ENCODE measurements around the gene TBCEL.
"Not testable (repeated sequence)": the region's sequence is repeated elsewhere in the genome, so short reads cannot be mapped to it uniquely, and the experiment has no call there.

The TBCEL gene

DNA sequence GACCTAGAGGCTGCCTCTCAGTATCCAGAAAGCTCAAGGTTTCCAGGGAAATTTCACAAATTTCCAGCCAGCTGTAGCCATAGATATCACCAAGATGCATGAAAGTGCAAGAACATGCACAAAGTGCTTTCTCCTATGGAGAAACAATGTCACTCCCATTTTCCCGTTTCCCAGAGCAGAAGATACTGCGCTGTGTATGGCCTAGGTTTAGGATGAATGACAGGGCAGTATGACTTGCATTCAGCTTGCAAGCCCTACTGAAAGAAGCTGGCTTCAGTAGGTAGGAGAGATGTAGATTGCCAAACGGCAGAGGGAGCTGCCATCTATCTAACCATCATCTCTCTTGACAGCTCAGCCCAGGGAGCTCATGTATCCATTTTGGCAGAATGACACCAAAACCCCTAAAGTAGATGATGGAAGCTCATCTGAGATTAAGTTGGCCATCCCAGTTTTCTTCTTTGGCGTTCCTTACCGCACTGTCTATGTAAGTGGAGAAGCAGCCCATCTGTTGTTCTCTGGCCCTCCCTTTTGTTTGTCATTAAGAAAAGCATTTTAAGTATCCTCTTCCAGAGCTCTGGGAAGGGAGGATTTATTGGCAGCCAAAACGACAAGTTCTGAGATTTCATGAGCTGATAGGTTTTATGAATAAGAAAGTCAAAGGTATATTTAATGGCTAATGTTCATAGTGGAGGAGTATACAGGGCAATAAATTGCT lies 81.7 kb downstream of the TBCEL start:
- no peak for DNase-seq (ENCODE audit: low read depth in 2 of 2)

DNA sequence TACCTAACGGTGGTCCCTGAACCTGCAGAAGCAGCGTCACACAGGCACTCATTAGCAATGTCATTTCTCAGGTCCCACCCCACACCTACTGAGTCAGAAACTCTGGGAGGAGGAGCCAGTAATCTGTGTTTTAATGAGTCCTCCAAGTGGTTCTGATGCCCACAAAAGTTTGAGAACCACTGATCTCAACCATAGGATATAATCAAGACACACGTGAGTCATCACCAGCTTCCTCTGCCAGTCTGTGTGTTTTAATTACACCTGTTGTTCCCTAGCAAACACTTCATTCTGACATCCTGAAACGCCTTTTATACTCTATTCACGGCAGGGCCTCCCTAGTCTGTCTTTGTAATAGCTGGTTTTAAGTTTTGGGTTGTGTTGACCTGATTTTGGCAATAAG lies 82.9 kb downstream of the TBCEL start:
- no peak for DNase-seq (ENCODE audit: low read depth in 2 of 2)

DNA sequence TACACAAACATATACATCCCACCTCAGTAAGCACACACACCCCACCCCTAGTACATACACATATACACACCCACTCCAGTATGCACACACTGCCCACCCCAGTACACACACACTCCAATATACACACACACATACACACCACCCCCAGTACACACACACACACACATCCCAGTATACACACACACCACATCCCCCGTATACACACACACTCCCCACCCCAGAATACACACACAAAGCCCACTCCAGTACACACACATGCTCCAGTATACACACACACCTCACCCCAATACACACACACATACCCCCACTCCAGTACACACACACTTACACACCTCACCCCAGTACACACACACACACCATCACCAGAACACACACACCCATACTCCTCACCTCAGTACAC lies 84.5 kb downstream of the TBCEL start:
- DNase-seq (ENCODE audit: low read depth in 2 of 2) = no peak

DNA sequence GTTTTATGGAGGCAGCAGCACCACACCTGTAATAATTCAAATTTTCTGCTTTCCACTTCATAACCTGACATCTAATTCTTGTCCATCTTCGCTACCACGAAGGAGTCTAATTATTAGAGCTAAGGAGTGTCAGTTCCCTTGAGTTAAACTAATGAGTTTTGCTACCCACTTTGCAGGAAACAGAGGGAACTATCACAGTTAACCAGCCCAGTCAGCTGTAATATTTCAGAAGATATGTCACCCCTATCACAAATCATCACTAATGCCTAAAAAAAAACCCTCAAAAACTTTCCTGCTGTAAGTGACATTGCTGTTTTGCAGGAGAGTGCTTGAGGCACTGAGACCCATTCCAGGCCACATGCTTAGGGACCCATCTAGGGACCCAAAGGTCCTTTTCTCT lies 85.6 kb downstream of the TBCEL start:
- no peak for DNase-seq (ENCODE audit: low read depth in 2 of 2)

DNA sequence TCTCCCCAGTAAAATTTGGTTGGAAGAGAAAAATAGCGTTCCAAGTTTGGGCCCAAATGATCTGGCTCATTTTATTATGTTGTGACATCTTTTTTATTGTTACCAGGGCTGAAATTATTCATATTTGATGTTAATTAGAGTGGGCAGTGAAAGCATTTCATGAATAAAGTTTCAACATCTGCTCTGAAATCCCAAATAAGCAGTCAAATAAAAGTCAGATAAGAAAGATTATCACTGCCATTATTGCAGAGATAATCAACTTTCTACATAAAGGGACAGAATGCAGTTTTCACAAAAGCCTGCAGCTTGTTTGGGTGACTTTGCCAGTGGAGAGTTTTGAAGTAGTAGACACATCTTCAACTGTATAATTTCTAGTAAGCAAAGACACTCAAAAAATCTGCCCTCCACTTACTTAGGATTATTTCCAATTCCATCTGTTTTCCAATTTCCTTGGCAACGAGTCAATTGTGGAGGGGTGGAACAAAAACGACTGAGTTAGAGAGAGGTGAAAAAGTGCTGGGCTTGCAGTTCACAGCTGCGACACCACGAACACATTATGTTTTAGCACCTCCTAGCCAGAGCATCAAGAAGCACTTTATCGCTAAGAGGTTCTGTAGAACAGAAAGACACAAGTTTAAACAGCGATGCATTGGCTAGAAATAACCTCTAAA lies 86.1 kb downstream of the TBCEL start:
- DNase-seq (ENCODE audit: low read depth in 2 of 2) = no peak

DNA sequence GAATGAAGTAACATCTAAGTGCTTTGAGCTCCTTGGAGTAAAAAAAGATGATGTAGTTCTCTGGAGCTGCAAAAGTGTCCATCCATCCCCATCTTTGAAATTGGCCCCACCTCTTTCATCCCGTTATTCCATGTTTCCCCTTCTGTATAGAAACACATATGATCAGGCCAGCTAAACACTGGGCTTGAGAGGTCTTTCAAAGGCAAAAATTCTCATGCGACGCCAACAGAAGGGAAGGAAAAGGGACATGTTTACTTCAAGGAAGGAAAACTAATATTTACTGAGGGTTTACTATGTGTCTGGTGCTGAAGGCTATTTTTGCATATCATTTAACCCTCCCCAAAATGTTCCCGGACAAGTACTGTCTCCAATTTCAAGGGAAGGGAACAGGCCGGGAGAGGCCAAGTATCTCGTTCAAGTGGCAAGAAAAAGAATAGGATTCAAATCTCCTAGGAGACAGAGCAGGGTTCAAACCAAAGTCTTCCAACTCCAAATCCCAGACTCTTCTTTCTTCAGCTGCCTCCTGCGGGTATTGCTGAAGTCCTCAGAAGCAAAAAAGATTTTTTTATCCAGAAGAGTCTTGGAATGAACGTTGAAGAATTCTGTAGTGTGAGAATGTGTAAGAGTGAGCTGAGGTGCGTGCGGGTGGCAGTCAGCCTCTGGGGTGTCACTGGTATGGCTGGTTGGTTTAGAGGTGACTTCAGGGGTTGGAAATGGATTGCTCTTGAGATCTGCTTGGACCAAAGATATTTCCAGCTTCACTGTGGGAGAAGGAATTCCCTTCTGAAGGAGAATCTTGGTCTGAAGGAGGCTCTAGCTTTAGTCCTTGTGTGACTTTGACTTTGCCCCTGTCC lies 87.2 kb downstream of the TBCEL start:
- DNase-seq (ENCODE audit: low read depth in 2 of 2) = no peak

DNA sequence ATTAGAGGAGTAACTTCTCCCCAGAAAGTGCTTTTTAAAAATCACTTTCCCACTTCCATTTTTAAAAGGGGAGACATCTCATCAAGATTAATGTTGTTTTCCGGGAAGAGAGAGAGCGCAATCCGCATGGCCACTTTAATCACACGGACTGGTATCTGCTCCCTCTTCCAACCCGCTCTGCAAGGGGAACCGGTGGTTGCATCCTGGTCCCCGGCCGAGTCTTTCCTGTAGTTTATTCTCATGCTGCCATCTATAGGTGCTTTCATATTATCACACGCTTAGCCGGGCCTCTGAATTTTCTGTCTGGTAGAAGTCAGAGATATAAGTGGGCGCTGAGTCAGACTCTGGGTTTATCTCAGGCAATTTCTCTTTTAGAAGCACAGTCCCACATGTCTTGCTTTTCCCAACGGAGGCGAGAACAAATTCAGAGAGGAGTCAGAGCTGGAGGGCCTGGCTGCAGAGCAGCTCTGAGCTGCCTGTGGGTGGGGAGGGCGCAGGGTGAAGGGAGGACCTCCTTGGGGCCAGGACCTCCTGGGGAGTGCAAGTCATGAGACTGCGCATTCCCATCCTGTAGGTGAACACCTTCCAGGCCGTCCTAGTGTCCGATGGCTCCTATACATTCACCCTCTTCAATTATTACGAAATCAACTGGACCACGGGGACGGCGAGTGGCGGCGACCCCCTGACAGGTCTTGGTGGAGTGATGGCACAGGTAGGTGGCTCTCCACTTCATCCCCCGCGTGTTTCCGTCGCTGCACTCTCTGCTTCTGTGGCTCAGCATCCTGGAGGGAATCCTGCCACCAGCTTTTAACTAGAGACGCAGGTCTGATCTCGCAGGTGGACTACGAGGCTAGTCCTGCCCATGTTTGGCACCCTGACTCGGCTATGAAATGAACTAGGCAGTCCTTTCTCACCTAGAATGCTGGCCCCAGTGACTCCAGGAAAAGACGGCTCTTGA lies 88.9 kb downstream of the TBCEL start:
- DNase-seq (ENCODE audit: low read depth in 2 of 2) = peak; percentile 13 to 30

DNA sequence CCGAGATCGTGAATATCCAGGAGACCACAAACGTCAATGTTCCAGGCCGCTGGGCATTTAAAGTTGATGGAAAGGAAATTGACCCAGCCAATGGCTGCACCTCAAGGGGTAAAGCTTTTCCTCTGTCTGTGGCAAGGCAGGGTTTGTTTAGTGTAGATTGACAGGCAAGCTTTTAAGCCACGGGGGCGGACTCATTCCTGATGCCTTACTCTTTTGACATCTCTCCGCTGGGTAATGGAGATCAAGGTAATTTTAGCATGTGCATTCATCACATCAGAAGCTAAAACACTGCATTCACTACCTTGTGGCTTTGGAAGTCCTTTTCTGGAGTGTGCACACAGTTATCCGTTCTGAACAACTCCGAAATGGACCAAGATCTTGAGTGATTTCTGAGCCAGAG lies 89.7 kb downstream of the TBCEL start:
- DNase-seq (ENCODE audit: low read depth in 2 of 2) = no peak

DNA sequence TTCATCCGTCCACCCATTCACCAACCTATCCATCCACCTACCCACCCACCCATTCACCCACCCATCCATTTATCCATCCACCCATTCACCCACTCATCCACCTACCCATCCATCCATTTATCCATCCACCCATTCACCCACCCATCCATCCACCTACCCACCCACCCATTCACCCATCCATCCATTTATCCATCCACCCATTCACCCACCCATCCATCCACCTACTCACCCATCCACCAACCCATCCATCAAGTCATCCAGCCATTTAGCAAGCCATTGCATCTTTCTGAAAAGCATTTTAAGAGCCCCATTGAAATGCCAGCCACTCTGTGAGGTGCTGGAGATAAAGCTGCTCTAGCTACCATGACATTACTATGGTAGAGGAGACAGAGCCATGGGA lies 91.1 kb downstream of the TBCEL start:
- not testable (repeated sequence) for DNase-seq (ENCODE audit: low read depth in 2 of 2)

DNA sequence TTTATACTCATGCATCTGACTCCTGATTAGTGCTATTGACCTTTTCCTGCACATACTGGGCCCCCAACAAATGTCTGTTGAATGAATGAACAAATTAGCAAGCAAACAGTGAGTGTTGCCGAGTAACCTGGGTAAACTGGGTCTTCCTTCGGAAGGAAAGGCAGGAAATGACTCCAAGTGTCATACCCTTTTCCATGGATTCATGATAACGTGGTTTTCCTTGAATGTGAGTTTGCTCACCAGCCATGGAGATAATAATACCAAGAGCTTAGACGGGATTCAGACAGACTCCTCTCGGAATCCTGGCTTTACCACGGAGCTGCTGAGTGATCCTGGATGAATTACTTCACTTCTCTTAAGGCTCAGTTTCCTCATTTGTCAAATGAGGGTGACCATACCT lies 93.9 kb downstream of the TBCEL start:
- no peak for DNase-seq (ENCODE audit: low read depth in 2 of 2)

DNA sequence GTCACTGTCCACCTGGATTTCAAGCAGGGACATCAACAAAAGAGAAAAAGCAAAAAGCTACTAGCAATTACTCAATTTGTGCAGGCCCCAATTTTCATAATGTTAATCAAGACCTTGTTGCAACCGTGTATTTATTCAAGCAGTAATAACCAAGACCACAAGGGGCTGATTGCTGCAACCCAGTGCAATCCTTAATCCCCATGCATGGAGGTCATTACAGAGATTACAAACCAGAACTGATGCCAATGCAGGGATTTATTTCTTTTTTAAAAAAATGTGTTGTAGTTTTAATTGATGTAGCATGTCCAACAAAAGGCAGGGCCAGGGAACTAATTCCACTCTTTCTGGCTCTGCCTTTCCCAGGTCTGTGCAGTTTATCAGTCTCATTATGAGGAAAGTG lies 95.5 kb downstream of the TBCEL start:
- no peak for DNase-seq (ENCODE audit: low read depth in 2 of 2)

DNA sequence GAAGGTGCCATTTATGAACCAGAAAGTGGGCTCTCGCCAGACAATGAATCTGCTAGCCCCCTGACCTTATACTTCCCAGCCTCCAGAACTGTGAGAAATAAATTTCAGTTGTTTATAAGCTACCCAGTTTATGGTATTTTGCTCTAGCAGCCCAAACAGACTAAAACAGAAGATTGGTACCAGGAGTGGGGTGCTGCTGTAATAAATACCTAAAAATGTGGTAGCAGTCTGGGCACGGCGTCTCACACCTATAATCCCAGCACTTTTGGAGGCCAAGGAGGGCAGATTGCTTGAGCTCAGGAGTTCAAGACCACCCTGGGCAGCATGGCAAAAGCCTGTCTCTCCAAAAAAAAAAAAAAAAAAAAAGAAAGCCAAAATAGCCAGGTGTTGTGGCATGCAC lies 98.4 kb downstream of the TBCEL start:
- no peak for DNase-seq (ENCODE audit: low read depth in 2 of 2)

DNA sequence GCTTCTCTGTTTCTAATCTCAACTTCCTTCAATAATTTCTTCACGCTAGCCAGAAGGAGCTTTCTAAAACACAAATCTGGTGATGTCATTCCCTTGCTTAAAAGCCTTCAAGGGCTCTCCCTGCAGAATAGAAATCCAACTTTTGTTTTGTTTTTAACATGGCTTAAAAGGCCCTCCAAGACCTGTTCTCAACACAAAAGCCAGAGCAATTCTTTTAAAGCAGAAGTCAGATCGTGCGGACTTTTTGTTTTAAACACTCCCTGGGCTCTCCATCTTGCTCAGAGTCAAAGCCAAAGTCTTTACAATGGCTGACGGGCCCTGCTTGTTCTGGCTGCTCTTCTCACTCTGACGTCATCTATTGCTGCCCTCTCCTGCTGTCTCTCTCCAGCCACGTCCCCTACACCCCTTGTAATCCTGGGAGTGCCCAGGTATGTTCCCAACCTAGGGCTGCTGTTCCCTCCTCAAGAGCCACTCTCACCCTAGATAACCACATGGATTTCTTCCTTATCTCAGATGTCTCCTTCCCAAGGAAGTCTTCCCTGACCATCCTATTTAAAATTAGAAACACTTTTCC lies 99.7 kb downstream of the TBCEL start:
- DNase-seq (ENCODE audit: low read depth in 2 of 2) = no peak

DNA sequence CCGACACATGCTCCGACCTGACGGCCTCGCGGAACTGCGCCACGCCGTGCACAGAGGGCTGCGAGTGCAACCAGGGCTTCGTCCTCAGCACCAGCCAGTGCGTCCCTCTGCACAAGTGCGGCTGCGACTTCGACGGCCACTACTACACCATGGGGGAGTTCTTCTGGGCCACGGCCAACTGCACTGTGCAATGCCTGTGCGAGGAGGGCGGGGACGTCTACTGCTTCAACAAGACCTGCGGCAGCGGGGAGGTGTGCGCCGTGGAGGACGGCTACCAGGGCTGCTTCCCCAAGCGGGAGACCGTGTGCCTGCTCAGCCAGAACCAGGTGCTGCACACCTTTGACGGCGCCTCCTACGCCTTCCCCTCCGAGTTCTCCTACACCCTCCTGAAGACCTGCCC lies 103.9 kb downstream of the TBCEL start:
- no peak for DNase-seq (ENCODE audit: low read depth in 2 of 2)

DNA sequence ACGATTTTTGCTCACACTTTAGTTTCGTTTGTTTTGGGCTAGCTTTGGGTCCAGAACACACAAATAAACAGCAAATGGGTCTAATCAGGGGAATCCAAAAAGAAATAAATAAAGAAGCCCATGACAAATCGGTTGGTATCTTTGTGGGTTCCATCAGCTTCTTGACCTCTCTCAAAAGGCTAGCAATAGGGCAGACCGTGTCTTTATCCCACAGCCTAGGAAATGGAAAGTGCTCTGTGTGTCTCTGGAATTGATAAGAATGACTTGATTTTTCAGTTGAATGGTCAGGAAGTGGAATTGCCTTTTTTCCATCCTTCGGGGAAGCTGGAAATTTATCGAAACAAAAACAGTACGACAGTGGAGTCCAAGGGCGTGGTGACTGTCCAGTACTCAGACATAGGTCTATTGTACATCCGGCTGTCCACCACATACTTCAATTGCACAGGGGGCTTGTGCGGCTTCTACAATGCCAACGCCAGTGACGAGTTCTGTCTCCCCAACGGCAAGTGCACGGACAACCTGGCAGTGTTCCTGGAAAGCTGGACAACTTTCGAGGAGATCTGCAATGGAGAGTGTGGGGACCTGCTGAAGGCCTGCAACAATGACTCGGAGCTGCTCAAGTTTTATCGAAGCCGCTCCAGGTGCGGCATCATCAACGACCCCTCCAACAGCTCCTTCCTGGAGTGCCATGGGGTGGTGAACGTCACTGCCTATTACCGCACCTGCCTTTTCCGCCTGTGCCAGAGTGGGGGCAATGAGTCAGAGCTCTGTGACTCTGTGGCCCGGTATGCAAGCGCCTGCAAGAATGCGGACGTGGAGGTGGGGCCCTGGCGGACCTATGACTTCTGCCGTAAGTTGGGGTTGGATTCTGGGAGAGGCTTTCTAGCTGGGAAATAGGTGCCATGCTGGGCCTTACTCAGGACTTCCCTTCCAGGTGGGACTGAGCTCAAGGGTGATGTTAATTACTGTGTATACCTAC lies 105.7 kb downstream of the TBCEL start:
- DNase-seq (ENCODE audit: low read depth in 2 of 2) = no peak

DNA sequence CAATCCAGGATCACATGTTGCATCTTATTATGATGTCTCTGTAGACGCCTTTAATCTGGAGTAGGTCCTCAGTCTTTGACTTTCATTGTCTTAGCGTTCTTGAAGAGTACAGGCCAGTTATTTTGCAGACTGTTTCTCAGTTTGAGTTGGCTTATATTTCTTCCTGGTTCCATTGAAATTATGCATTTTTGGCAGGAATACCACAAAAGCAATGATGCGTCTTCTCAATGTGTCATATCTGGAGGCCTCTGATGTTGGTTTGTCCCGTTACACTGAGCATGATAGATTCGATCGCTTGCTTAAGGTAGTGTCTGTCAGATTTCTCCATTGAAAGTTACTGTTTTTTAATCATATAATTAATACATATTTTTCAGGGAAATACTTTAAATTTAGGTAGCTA lies 107.8 kb downstream of the TBCEL start:
- no peak for DNase-seq (ENCODE audit: low read depth in 2 of 2)

DNA sequence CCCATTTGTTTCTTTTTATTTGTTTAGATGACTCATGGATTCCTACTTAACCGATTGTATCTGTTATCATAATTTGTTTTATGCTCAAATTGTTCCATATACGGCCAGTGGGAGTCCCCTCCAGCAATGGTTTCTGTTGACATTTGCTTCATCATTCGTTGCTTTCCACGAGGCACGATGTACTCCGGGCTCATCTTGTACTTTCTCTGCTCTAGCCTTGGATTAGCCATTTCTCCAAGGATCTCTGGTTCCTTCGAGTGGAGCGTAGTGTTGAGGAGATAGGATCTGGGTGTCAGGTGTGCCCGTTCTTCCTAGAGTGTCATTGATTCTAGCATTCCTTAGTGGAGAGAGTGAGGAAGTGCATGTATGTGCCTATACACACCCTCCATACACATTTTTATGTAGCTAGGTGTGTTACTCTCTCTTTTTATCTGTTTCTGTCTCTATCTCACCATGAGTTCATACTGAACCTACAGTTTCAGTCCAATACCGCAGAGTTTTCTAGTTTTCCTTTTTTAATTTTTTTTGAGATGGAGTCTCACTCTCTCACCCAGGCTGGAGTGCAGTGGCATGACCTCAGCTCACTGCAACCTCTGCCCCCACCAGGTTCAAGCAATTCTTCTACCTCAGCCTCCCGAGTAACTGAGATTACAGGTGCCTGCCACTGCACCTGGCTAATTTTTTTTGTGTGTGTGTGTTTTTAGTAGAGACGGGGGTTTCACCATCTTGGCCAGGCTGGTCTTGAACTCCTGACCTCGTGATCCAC lies 108.5 kb downstream of the TBCEL start:
- DNase-seq (ENCODE audit: low read depth in 2 of 2) = no peak

DNA sequence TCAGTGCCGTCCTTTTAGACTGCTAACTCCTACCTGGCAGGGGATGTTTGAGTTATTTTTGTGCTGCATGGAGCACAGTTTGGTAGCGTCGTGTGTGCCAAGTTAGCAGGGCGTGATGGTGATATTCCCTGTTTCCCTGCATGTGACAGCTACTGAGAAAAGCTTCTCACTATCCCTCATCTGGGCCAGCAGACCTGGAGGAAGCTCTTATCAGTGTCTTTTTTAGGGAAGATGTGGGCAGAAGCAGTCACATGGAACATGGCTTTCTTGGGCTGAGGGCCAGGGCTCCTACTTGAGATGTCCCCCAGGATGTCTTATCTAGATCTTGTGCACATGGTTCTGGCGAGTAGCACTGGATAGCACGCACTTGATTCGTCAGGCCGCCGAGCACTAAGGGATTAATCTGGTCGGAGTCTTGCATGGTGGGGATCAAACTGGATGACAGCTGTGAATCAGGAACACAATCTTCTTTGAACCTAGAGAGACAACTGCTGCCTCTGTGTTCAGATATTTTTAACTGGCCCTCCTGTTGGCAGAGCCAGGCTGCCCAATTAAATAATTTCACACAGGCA lies 110.9 kb downstream of the TBCEL start:
- no peak for DNase-seq (ENCODE audit: low read depth in 2 of 2)

DNA sequence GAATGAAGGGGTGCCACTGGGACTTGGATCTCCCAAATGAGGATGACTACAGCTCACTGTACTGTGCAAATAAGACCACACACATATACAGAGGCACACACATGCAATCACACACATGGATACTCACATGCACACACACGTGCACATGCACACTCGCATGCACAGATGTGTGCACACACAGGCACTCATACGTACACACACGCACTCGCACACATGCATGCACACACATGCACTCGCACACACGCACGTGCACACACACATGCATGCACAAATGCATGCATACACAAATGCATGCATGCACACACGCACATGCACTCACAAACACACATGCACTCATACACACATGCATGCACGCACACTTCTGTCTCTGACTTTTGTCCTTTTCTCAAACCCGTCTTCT lies 113.1 kb downstream of the TBCEL start:
- DNase-seq (ENCODE audit: low read depth in 2 of 2) = no peak
